Epidermal melanocyte (primary cell): ENCODE data around the gene IPPK.

Experiments used
- DNase-seq: peaks from one replicate; pipeline ENCODE4 v3.0.0; 2011; ENCODE audit warnings: low spot score; ENCODE audit not compliant: insufficient read length

Gene IPPK

GRCh38 chr9:92657296-92658094 lies 12.4 kb downstream of the IPPK start:
- DNase-seq, result no peak

- no peak for DNase-seq
Measured at GRCh38 chr9:92656537-92656925, 13.4 kb downstream of the IPPK start.

GRCh38 chr9:92655896-92656536 lies 13.9 kb downstream of the IPPK start:
- DNase-seq, result no peak

GRCh38 chr9:92655366-92655765 lies 14.6 kb downstream of the IPPK start:
- DNase-seq, result no peak

- DNase-seq, result no peak
Measured at GRCh38 chr9:92654481-92655301, 15.2 kb downstream of the IPPK start.

GRCh38 chr9:92652461-92652860 lies 17.5 kb downstream of the IPPK start:
- no peak for DNase-seq

GRCh38 chr9:92650839-92651621 lies 18.9 kb downstream of the IPPK start:
- no peak for DNase-seq

GRCh38 chr9:92650296-92650695 lies 19.6 kb downstream of the IPPK start:
- no peak for DNase-seq

- no peak for DNase-seq
Measured at GRCh38 chr9:92649007-92649406, 20.9 kb downstream of the IPPK start.

- DNase-seq, result no peak
Measured at GRCh38 chr9:92648474-92648971, 21.4 kb downstream of the IPPK start.

GRCh38 chr9:92647671-92648473 lies 22.1 kb downstream of the IPPK start:
- DNase-seq, result no peak

GRCh38 chr9:92645041-92645440 lies 24.9 kb downstream of the IPPK start:
- no peak for DNase-seq

- no peak for DNase-seq
Measured at GRCh38 chr9:92644278-92644677, 25.7 kb downstream of the IPPK start.

- no peak for DNase-seq
Measured at GRCh38 chr9:92642564-92642963, 27.4 kb downstream of the IPPK start.

- no peak for DNase-seq
Measured at GRCh38 chr9:92642041-92642451, 27.9 kb downstream of the IPPK start.

GRCh38 chr9:92641092-92641809 lies 28.7 kb downstream of the IPPK start:
- no peak for DNase-seq

- no peak for DNase-seq
Measured at GRCh38 chr9:92640398-92641091, 29.4 kb downstream of the IPPK start.

- no peak for DNase-seq
Measured at GRCh38 chr9:92639791-92640271, 30.1 kb downstream of the IPPK start.

- DNase-seq, result no peak
Measured at GRCh38 chr9:92639124-92639523, 30.8 kb downstream of the IPPK start.
